Right lobe of liver (tissue), 4 donors: ENCODE data around the gene SLC18A2.

Source experiments
- POLR2A ChIP-seq: fragments of 450-650 bp; IDR thresholded peaks from one replicate; pipeline ENCODE4 v1.6.1; 2017; ENCODE audit warnings: antibody characterized with exemption, mild to moderate bottlenecking
- TF ChIP-seq, protein P1 (sequence below), 4 donors: fragments of 200-600 bp in 3 of 4; fragments of 450-650 bp in 1 of 4; IDR thresholded peaks; one replicate each; pipeline versions ENCODE4 v1.5.1 to v1.8.0; 2016 to 2022; ENCODE audit warnings: antibody characterized with exemption in 4 of 4, mild to moderate bottlenecking in 2 of 4
- donor health status: DM: no; HTN: no; CAD: no.
- donor health status: DM: no; HTN: no; CAD: no.
- donor health status: DM: no; HTN: yes; CAD: no.

DNA sequence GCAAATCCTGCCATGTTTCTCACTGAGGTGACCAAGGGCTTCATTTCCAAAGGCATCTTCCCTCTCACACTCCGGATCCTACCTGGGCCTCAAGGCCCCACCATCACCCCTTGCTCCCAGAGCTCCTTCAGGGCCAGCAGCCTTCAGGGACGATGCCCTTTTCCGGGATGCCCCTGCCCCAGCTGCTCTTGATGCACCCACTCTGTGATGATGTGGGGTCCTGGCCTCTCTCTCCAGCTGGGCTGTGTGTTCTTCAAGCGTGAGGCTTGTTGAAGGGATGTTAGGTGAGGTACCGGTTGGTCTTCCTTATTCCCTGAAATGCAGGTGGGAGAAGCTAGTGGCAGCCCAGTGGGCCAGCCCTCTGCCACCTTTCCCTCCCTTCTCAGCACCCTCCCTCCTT lies 18.4 kb upstream of the SLC18A2 start:
- no peak for TF ChIP-seq POLR2A
- TF ChIP-seq, protein P1, sequence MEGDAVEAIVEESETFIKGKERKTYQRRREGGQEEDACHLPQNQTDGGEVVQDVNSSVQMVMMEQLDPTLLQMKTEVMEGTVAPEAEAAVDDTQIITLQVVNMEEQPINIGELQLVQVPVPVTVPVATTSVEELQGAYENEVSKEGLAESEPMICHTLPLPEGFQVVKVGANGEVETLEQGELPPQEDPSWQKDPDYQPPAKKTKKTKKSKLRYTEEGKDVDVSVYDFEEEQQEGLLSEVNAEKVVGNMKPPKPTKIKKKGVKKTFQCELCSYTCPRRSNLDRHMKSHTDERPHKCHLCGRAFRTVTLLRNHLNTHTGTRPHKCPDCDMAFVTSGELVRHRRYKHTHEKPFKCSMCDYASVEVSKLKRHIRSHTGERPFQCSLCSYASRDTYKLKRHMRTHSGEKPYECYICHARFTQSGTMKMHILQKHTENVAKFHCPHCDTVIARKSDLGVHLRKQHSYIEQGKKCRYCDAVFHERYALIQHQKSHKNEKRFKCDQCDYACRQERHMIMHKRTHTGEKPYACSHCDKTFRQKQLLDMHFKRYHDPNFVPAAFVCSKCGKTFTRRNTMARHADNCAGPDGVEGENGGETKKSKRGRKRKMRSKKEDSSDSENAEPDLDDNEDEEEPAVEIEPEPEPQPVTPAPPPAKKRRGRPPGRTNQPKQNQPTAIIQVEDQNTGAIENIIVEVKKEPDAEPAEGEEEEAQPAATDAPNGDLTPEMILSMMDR (IDR thresholded peaks at IDR 0.05): no peak
